Measurements from ENCODE around the gene HEMGN.
"Not testable (repeated sequence)": the region's sequence is repeated elsewhere in the genome, so short reads cannot be mapped to it uniquely, and the experiment has no call there.

Gene HEMGN

DNA sequence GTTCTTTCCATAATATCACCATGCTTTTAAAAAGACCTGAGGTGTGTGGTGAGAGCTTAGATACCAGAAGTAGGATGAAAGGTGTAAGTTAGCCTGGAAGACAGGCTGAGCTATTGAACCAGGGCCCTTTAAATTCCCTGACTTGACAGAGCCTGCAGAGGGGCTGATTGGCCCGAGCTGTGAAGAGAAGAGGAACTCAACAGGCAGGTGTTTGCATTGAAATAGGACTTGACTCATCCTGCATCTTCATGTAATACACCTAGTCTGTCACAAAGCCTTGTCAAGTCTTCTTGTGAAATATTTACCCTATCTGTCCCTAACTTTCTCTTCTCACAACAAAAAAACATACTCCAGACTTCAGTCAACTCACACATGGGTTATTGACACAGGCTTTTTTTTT, 28.5 kb upstream of the HEMGN start:
- H3K4me1 ChIP-seq (ENCODE audit: control insufficient read depth in 5 of 5, insufficient read depth in 5 of 5, low read length in 5 of 5), result no peaks in the 10 kb centered on the region
- H3K27me3 ChIP-seq (ENCODE audit: control insufficient read depth in 5 of 5, insufficient read depth in 4 of 5, low read length in 5 of 5), result no peaks in the 10 kb centered on the region
- H3K9me3 ChIP-seq (ENCODE audit: control insufficient read depth in 5 of 5, low read length in 5 of 5), result no peaks in the 10 kb centered on the region
- no peak overlapping the region for H3K9ac ChIP-seq (ENCODE audit: low read length in 5 of 5)
- no peak overlapping the region for H3K4me3 ChIP-seq (ENCODE audit: low read depth in 1 of 5, low read length in 5 of 5)
- H3K36me3 ChIP-seq (ENCODE audit: control insufficient read depth in 5 of 5, insufficient read depth in 5 of 5, low read length in 5 of 5), result no peaks in the 10 kb centered on the region
- H3K27ac ChIP-seq (ENCODE audit: low read depth, low read length), result no peak overlapping the region

GRCh38 chr9:97964901-97965300, 26.9 kb upstream of the HEMGN start:
- Histone ChIP-seq H3K9me3 (ENCODE audit: control insufficient read depth in 5 of 5, low read length in 5 of 5) (no peaks in the 10 kb centered on the region), H3K27ac (ENCODE audit: low read depth, low read length) (no peak overlapping the region), H3K4me3 (ENCODE audit: low read depth in 1 of 5, low read length in 5 of 5) (no peak overlapping the region), H3K4me1 (ENCODE audit: control insufficient read depth in 5 of 5, insufficient read depth in 5 of 5, low read length in 5 of 5) (no peaks in the 10 kb centered on the region), H3K9ac (ENCODE audit: low read length in 5 of 5) (no peak overlapping the region), H3K36me3 (ENCODE audit: control insufficient read depth in 5 of 5, insufficient read depth in 5 of 5, low read length in 5 of 5) (no peaks in the 10 kb centered on the region), H3K27me3 (ENCODE audit: control insufficient read depth in 5 of 5, insufficient read depth in 4 of 5, low read length in 5 of 5) (no peaks in the 10 kb centered on the region)

DNA sequence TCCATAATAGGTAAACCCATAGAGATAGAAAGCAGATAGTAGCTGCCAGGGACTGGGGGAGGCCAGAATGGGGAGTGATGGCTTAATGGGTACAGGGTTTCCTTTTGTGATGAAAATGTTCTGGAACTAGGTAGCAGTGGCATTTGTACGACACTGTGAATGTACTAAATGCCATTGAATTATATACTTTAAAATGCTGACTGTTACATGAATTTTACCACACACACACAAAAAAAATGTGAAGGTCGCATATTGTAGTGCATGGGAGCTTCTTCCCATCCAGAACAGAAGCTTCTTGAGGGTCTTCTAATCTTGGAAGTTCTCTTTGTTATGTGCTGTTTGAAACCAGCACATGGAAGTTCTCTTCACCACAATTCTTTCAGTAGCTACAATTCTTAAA, 25.3 kb upstream of the HEMGN start:
- Histone ChIP-seq H3K4me3 (ENCODE audit: low read depth in 1 of 5, low read length in 5 of 5) (no peak overlapping the region), H3K27me3 (ENCODE audit: control insufficient read depth in 5 of 5, insufficient read depth in 4 of 5, low read length in 5 of 5) (no peaks in the 10 kb centered on the region), H3K9me3 (ENCODE audit: control insufficient read depth in 5 of 5, low read length in 5 of 5) (no peaks in the 10 kb centered on the region), H3K27ac (ENCODE audit: low read depth, low read length) (no peak overlapping the region), H3K4me1 (ENCODE audit: control insufficient read depth in 5 of 5, insufficient read depth in 5 of 5, low read length in 5 of 5) (no peaks in the 10 kb centered on the region), H3K9ac (ENCODE audit: low read length in 5 of 5) (no peak overlapping the region), H3K36me3 (ENCODE audit: control insufficient read depth in 5 of 5, insufficient read depth in 5 of 5, low read length in 5 of 5) (no peaks in the 10 kb centered on the region)

DNA sequence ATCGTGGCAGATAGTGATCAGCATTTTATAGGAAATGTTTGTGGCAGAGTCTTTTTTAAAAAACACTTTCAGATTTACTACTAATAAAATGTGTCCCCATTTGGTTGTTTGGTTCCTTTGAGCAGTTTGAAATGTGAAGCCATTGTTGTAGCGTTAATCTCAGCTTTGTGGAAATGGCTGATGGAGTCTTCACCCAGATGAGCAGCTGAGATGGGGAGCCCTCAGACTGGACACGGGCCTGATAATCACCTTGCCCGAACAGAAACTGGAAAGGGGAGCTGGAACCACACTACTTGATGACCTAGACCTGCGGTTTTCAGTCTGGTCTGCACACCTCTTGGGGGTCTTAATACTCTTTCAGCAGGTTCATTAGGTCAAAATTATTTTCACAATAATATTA, 24.6 kb upstream of the HEMGN start:
- no peaks in the 10 kb centered on the region for H3K27me3 ChIP-seq (ENCODE audit: control insufficient read depth in 5 of 5, insufficient read depth in 4 of 5, low read length in 5 of 5)

GRCh38 chr9:97962136-97962535, 24.2 kb upstream of the HEMGN start:
- no peak overlapping the region for H3K27ac ChIP-seq (ENCODE audit: low read depth, low read length)
- H3K36me3 ChIP-seq (ENCODE audit: control insufficient read depth in 5 of 5, insufficient read depth in 5 of 5, low read length in 5 of 5), result no peaks in the 10 kb centered on the region
- H3K4me1 ChIP-seq (ENCODE audit: control insufficient read depth in 5 of 5, insufficient read depth in 5 of 5, low read length in 5 of 5), result no peaks in the 10 kb centered on the region
- H3K9ac ChIP-seq (ENCODE audit: low read length in 5 of 5), result no peak overlapping the region
- H3K4me3 ChIP-seq (ENCODE audit: low read depth in 1 of 5, low read length in 5 of 5), result no peak overlapping the region
- no peaks in the 10 kb centered on the region for H3K9me3 ChIP-seq (ENCODE audit: control insufficient read depth in 5 of 5, low read length in 5 of 5)
- no peaks in the 10 kb centered on the region for H3K27me3 ChIP-seq (ENCODE audit: control insufficient read depth in 5 of 5, insufficient read depth in 4 of 5, low read length in 5 of 5)

More for the DNA sequence above, 24.6 kb upstream of the HEMGN start:
- Histone ChIP-seq H3K9me3 (ENCODE audit: control insufficient read depth in 5 of 5, low read length in 5 of 5) (no peaks in the 10 kb centered on the region), H3K27ac (ENCODE audit: low read depth, low read length) (no peak overlapping the region), H3K4me1 (ENCODE audit: control insufficient read depth in 5 of 5, insufficient read depth in 5 of 5, low read length in 5 of 5) (no peaks in the 10 kb centered on the region), H3K36me3 (ENCODE audit: control insufficient read depth in 5 of 5, insufficient read depth in 5 of 5, low read length in 5 of 5) (no peaks in the 10 kb centered on the region), H3K4me3 (ENCODE audit: low read depth in 1 of 5, low read length in 5 of 5) (no peak overlapping the region), H3K9ac (ENCODE audit: low read length in 5 of 5) (no peak overlapping the region)

DNA sequence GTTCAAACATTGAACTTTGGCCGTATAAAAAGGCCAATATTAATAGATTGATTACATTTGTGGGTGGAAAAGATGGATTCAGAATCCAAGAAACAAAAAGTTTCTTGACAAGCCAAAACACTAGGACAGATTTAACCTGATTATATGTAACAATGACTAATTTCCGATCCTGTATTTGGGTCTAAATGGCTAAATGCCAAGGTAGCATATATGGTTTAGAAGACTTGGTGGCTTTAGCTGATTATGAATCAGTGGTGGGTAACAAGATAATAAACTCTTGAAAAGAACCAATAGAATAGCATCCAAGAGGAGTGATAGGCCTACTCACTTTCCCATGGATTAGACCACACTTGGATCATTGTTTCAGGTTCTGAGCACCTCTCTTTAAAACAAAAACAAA, 23.4 kb upstream of the HEMGN start:
- H3K9me3 ChIP-seq (ENCODE audit: control insufficient read depth in 5 of 5, low read length in 5 of 5), result no peaks in the 10 kb centered on the region
- no peak overlapping the region for H3K27ac ChIP-seq (ENCODE audit: low read depth, low read length)
- H3K4me1 ChIP-seq (ENCODE audit: control insufficient read depth in 5 of 5, insufficient read depth in 5 of 5, low read length in 5 of 5), result no peaks in the 10 kb centered on the region
- H3K27me3 ChIP-seq (ENCODE audit: control insufficient read depth in 5 of 5, insufficient read depth in 4 of 5, low read length in 5 of 5), result no peaks in the 10 kb centered on the region
- H3K36me3 ChIP-seq (ENCODE audit: control insufficient read depth in 5 of 5, insufficient read depth in 5 of 5, low read length in 5 of 5), result no peaks in the 10 kb centered on the region
- no peak overlapping the region for H3K4me3 ChIP-seq (ENCODE audit: low read depth in 1 of 5, low read length in 5 of 5)
- H3K9ac ChIP-seq (ENCODE audit: low read length in 5 of 5), result no peak overlapping the region

GRCh38 chr9:97960678-97961328, 22.8 kb upstream of the HEMGN start:
- not testable (repeated sequence) for H3K36me3 ChIP-seq (ENCODE audit: control insufficient read depth in 5 of 5, insufficient read depth in 5 of 5, low read length in 5 of 5); H3K4me3 ChIP-seq (ENCODE audit: low read depth in 1 of 5, low read length in 5 of 5); H3K27me3 ChIP-seq (ENCODE audit: control insufficient read depth in 5 of 5, insufficient read depth in 4 of 5, low read length in 5 of 5); H3K4me1 ChIP-seq (ENCODE audit: control insufficient read depth in 5 of 5, insufficient read depth in 5 of 5, low read length in 5 of 5); H3K9me3 ChIP-seq (ENCODE audit: control insufficient read depth in 5 of 5, low read length in 5 of 5); H3K27ac ChIP-seq (ENCODE audit: low read depth, low read length); H3K9ac ChIP-seq (ENCODE audit: low read length in 5 of 5)

DNA sequence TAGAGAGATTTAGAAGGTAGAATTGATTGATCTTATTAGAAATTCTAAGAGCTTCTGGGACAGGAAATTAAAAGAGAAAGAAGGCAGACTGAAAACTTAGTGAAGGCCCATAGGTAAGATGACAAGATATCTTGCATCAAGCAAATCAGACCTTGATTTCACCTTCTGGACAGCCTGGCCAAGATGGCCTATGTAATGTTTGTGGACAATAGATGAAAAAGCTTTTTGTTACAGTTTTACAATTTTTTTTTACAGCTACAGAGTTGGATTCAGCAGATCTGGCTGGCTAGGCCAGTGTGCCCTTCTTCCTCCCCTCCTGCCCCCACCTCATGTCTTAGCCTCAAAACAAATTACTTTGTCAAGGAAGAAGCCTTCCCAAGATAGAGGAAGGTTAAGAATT, 21.6 kb upstream of the HEMGN start:
- H3K9ac ChIP-seq (ENCODE audit: low read length in 5 of 5), result no peak overlapping the region

DNA sequence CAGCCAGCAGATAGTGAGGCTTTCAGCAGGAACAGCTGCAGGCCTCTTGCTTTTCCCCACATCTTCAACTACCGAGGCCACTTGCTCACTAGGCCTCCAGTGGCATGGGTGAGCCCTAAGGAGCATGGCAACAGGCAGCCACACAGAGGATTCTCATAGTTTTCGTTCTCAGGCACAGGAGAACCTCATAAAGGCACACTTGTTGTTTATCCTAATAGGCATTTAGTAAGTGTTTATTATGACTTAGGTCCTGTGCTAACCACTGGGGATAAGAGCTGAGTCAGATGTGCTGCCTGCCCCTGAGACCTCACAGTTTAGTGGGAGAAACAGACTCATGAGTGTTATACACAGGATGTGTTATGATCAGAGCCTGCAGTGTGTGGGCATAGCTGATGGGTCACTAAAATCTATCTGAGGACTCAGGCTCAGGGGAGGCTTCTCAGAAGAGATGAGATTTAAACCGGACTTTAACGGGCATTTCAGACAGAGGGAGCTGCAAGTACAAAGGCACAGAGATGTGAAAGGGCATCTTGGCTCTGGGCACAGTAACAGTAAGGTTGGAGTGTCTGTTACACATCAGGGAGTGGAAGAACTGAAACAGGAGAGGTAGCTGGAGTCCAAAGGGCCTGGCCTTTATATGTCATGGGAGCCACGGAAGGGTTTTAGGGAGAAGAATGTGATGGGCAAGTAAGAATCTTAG, 21.0 kb upstream of the HEMGN start:
- no peak overlapping the region for H3K27ac ChIP-seq (ENCODE audit: low read depth, low read length)
- H3K9ac ChIP-seq (ENCODE audit: low read length in 5 of 5), result no peak overlapping the region
- H3K27me3 ChIP-seq (ENCODE audit: control insufficient read depth in 5 of 5, insufficient read depth in 4 of 5, low read length in 5 of 5), result peaks cover 0 to 3% (median 0%) of the 10 kb centered on the region in 5 donors
- no peaks in the 10 kb centered on the region for H3K36me3 ChIP-seq (ENCODE audit: control insufficient read depth in 5 of 5, insufficient read depth in 5 of 5, low read length in 5 of 5)
- H3K4me3 ChIP-seq (ENCODE audit: low read depth in 1 of 5, low read length in 5 of 5), result no peak overlapping the region
- H3K9me3 ChIP-seq (ENCODE audit: control insufficient read depth in 5 of 5, low read length in 5 of 5), result no peaks in the 10 kb centered on the region
- no peaks in the 10 kb centered on the region for H3K4me1 ChIP-seq (ENCODE audit: control insufficient read depth in 5 of 5, insufficient read depth in 5 of 5, low read length in 5 of 5)

More for the DNA sequence above, 21.6 kb upstream of the HEMGN start:
- Histone ChIP-seq H3K4me1 (ENCODE audit: control insufficient read depth in 5 of 5, insufficient read depth in 5 of 5, low read length in 5 of 5) (no peaks in the 10 kb centered on the region), H3K9me3 (ENCODE audit: control insufficient read depth in 5 of 5, low read length in 5 of 5) (no peaks in the 10 kb centered on the region), H3K36me3 (ENCODE audit: control insufficient read depth in 5 of 5, insufficient read depth in 5 of 5, low read length in 5 of 5) (no peaks in the 10 kb centered on the region), H3K4me3 (ENCODE audit: low read depth in 1 of 5, low read length in 5 of 5) (no peak overlapping the region), H3K27ac (ENCODE audit: low read depth, low read length) (no peak overlapping the region), H3K27me3 (ENCODE audit: control insufficient read depth in 5 of 5, insufficient read depth in 4 of 5, low read length in 5 of 5) (peaks cover 0 to 3% (median 0%) of the 10 kb centered on the region in 5 donors)

DNA sequence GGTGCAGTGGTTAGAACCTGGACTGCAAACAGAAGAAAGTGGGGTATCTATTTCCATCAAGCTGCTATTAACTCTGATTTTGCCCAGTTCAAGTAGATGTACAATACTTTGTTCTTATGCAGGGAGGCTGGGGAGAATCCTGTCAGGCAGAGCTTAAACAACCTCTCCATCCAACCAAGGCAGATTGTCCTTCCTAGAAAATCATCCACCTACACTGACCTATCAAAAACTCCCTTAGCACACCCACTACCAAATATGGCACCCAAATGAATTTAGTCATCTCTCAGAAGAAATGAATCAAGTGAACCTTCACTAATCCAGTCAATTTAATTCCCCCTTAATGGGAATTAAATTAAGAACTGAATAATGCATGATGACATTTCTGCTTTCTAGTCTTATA, 18.4 kb upstream of the HEMGN start:
- Histone ChIP-seq H3K9ac (ENCODE audit: low read length in 5 of 5) (no peak overlapping the region), H3K4me1 (ENCODE audit: control insufficient read depth in 5 of 5, insufficient read depth in 5 of 5, low read length in 5 of 5) (no peaks in the 10 kb centered on the region), H3K27ac (ENCODE audit: low read depth, low read length) (no peak overlapping the region), H3K36me3 (ENCODE audit: control insufficient read depth in 5 of 5, insufficient read depth in 5 of 5, low read length in 5 of 5) (no peaks in the 10 kb centered on the region), H3K27me3 (ENCODE audit: control insufficient read depth in 5 of 5, insufficient read depth in 4 of 5, low read length in 5 of 5) (peaks cover 0 to 3% (median 0%) of the 10 kb centered on the region in 5 donors), H3K9me3 (ENCODE audit: control insufficient read depth in 5 of 5, low read length in 5 of 5) (no peaks in the 10 kb centered on the region), H3K4me3 (ENCODE audit: low read depth in 1 of 5, low read length in 5 of 5) (no peak overlapping the region)
